Left ventricle myocardium superior (tissue), 1 donor: ENCODE measurements around the gene WWTR1. TPM values are rescaled to one million over a fixed set of nuclear protein-coding genes. Genes with fewer than 3 reads are reported as not detected.

Experiments
- ATAC-seq: fragments of 200-7000 bp; cut with Tn5 transposase; one replicate; pipeline ENCODE4 v1.9.1; 2020; ENCODE audit warnings: mild to moderate bottlenecking, moderate library complexity
- DNase-seq: peaks from one replicate; pipeline ENCODE4 v3.0.0-alpha.2; 2020
- intact Hi-C: fragments of 100-400 bp; cut with micrococcal nuclease; formaldehyde crosslinking; loops from one replicate; pipeline ENCODE4 v1.11.0; 2022
- total RNA-seq: library from RNA; stranded (reverse); fragmentation: NEBNext Ultra II Directional; extraction: Animal tissue kit (Norgen Biotek cat#: 25700); gene quantifications from one replicate; pipeline ENCODE4 v1.2.1, GENCODE V29; 2021
- donor health status: DM: no; HTN: yes; CAD: no; lungs with severe emphysema.

The WWTR1 gene
- total RNA-seq, 1 donor from 2014 or later, result 40.0 TPM

DNA sequence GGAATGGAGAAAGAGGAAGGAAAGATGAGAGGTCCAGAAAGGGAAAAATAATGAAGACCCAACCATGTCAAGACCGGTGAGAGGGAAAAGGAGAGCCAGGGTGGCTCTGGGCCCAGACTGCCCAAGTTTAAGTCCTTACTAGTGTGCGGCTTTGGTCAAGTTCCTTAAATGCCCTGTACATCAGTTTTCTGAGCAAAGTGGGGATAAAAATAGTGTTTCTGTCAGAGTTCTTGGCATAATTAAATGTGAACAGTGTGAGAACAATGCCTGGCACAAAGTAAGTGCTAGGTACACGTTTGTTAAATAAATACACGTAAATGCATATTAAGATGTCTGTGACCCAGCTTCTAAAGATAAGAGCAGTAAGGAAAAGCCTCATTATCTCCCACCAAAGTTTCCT lies 23.8 kb downstream of the WWTR1 start:
- DNase-seq (no peak), ATAC-seq (peak; percentile 34)
- intact Hi-C loops, result no loop called here

DNA sequence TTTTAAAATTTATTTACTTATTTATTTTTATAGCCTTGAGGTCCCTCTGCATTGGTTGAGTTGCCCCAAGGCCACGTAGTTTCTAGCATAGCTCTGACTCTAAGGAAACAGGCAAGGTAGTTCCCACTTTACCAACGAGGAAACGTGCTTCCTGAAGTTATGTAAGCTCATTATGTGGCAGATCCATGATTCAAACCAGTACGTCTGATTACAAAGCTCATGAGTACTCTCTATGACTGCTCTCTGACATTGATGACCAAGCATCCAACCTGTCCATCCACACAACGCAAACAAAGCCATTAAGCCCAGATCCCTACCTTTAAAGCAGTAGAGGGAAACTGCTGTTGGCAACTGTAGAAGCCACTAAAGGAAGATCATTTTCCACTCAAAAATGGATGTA lies 25.6 kb downstream of the WWTR1 start:
- no peak for DNase-seq
- no peak for ATAC-seq
- intact Hi-C loops, result no loop called here

DNA sequence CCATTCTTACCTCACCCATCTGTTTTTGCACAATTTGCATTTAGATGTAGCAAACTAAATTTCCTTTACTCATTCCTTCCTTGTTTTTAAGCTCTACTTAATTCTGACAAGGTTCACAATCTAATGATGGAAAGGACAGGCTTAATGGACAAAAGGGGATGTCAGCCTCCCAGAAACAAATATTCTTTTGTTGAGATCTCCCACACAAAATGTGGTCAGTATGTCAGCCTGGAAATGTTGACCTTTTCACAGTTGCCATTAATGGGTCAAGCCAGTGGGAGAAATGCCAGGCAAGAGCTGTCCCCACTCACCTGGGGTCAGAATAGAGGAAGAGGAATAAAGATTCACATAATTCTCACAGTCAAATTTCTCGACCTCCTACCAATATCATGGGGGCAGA lies 27.0 kb downstream of the WWTR1 start:
- intact Hi-C loops, result no loop called here
- DNase-seq (no peak), ATAC-seq (no peak)

DNA sequence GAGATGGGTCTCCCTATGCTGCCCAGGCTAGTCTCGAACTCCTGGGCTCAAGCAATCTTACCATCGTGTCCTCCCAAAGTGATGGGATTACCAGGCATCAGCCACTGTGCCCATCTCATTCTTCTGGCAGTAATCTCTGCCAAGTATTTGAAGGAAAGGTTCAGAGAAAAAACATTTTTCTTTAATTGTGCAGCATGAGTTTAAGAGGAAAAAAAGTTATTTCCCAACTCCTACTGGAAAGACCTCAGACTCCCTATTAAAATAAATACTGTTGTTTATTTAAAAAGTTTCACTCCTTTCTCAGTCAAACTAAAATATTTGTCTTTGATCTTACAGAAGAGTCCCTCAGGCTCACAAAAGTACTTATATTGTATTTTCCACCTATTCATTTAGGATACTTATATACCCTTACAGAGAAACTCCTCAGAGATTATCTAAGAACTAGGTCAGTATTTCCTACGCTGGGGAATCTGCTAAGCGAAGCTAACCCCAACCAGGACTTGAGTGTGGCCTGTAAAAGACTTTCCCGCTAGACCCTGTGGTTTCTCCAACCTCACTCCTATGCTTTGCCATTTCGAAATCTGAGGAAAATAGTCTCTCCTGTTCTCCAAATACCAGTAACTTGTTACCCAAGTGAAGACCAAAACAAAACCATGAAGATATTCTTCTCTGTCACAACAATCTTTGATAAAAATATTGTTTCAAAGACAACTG lies 28.7 kb downstream of the WWTR1 start:
- intact Hi-C loops, result no loop called here
- ATAC-seq (peak; percentile 18), DNase-seq (no peak)

DNA sequence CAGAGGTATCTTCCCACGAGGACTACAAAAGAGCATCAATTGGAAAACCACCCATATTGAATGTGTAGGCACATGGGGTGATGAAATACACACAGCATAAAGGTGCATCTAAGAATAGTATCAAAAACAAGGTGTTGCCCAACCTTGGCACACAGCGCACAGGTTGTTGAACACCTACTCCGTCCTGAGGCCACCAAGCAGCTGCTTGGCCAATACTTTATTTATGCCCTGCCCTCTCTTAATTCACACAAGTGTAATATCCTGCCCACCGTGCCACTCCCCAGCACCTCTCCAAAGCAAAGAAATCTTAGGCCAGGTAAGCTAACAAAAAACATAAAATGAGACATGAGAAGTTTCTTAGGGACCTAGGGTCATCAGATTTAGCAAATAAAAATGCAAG lies 31.2 kb downstream of the WWTR1 start:
- intact Hi-C loops, result no loop called here
- no peak for DNase-seq
- no peak for ATAC-seq

DNA sequence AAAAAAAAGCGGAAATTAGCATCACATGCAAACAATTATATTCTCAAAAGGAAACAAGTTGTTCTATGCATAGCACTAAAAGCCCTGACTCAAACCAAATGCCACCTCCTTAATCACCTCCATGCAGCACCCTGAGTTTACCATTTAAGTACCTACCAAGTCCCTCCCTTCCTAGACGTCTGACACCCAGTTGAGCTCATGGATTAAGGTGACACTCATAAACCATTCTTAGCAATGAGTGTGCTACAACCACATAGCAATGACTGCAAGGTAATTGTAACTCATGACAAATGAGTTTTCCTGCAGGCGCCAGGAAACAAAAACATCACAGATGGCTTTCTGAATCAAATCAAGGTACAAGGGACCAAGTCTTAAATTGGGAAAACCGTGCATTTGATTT lies 32.0 kb downstream of the WWTR1 start:
- intact Hi-C loops, result no loop called here
- ATAC-seq, result no peak
- no peak for DNase-seq

DNA sequence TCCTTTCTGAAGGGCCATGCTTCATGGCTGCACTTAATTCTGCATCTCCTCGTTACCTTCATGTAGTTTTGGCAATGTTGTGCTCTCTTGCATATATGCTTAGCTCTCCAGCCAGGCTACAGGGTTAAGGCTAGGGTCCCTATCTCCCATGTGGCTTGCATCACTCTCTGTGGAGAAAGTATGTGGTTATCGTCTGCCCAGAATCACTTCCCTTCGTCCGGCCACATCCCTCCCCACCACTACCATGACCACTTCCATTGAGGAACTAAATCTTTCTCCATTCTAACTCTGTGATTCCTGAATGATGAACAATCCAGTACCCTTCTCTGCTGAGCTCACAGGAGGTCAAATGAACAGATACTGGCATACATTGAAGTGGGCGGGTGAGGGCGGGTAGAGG lies 34.0 kb downstream of the WWTR1 start:
- no peak for DNase-seq
- intact Hi-C loops, result no loop called here
- no peak for ATAC-seq

DNA sequence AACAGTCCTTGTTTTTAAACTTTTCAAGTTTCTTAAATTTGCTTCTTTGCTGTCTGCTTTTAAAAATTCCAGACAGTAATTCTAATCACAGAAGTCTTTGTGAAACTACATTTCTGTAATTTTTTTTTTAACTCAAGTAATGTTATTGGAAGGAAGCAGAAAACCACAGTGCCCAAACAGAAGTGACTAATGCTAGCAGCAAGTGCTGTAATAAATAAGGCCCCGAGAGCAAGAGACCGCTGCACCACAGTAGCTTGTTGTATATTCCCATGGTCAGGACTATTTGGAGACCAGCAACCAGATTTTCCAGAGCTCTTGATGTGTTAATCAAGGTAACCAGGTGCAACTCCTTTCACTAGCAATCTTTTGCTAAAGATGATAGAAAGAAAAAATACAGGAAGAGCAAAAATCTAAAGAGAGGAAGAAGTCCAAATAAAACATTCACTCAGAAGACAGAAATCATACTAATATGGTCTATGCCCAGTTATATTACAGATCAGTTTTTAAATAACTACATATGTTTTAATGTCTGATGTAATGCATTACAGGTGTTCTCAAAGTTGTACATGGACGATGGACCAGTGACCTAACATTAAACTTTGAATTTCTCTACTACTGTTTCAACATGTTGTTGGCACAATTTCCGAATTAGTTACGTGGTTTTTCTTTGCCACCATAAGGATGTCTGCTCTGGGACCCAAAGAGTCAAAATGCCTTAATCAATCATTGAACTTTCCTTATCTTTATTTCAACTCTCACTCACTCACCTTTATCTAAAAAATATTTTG lies 36.4 kb downstream of the WWTR1 start:
- ATAC-seq (no peak), DNase-seq (no peak)
- intact Hi-C loops, result no loop called here

DNA sequence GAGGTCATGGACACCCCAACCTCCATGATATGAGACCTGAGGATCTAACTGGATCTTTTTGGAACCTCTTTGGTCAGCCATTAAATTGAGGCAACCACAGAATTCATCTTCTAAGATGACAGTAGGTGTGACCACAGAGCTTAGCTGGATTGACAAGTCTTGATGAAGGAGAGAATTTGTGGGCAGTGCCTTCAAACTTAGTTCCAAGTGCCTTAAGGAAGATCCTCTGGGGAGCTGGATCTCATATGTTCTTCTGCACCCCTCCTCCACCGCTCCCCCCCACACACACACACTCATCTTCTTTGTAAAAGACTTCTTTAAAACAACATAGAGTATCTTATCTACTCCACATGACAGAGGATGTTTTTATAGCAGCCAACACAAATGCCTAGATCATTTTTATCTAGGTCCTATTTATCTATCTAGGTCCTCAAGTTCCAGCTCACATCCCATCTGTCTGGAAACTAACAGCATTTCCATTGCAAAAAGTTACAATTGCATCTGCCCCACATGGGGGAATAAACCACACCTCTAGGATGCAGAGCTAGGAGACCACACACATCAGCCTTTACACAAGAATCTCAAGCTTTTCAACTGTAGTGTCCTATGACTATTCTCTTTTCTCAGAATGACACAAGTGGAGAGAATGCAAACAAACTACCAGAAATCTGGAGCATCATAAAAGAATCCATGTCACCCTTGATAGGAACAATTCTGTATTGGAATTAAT lies 37.4 kb downstream of the WWTR1 start:
- ATAC-seq (no peak), DNase-seq (no peak)

DNA sequence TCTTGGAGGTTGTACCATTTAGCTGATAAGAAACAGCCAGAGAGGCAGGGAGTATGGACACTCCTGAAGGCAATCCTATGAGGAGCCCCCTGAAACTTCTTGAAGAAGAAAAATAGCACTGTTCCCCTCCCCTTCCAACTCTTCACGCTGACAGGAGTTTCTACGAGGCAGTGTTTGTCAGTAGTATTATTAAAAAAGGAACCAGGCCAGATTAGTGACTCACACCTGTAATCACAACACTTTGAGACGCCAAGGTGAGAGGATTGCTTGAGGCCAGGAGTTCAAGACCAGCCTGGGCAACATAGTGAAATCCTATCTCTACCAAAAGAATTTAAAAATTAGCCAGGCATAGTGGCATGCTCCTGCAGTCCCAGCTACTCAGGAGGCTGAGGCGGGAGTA lies 38.7 kb downstream of the WWTR1 start:
- ATAC-seq, result no peak
- intact Hi-C loops, result no loop called here
- DNase-seq, result no peak

More for the DNA sequence above, 37.4 kb downstream of the WWTR1 start:
- intact Hi-C loops, result no loop called here

DNA sequence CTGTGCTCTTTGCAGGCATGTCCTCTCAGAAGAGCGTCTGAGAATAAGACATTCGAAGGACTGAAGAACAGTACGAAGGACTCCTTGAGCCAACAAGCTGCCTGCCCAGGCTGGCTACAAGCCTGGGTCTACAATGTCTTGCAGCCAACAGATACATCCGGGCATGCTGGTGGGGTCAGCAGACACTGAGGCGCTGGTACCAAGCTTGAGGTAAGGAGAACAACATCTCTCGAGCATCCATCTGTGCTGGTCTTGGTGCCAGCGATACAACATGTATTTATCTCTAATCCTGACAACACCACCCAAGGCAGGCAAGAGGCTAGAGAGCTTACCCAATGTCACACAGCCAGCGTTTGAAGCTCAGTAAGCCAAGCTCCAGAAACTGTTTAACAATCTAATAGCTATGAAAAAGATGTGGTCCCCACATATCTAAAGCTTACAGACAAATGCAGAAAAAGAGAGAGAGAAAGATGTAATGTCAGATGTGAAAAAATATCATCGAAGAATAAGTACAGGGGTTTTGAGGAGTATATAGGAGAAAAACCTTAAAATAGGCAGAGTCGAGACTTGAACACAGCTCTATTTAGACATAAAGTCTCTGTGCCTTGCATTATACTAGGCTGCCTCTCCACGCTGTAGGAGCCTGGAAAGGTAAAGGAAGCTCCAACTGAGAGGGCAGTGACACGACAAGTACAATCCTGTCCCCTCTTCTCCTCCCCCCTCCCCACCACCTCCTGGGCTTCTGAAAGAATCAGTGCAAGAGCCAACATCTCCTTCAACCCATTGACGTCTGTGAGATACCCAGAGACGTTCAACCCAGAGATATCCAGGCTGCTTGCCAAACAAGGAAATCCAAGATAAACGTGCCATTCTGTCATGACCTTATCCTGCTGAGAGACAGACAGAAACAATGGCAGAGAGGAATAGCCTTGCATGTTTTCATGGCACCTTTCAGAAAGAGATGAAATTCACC lies 39.4 kb downstream of the WWTR1 start:
- DNase-seq, result peak; percentile 56
- ATAC-seq, result peak; percentile 90
- intact Hi-C loops, result no loop called here

DNA sequence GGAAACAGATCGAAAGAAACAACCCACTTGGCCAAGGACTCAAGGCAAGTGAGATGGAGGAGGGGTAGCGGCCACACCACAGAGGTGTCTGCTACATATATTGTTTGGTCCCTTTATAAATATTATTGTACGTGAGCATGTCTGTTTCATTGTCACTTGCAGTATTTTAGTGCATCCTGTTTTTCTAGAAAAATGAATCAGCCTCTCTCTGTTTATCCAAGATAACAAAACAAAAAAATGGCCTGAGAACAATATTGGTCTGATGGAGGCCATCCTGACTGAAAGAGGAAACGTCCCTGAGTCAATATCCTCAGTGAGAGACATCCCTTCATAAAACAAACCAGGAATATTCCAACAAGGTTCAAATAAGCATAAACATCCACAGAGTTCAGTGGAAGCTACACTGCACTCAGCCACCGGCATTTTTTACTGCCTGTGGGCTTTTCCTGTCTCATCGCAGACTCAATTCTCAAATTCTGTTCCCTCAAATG lies 42.0 kb downstream of the WWTR1 start:
- no peak for ATAC-seq
- intact Hi-C loops, result no loop called here
- no peak for DNase-seq

DNA sequence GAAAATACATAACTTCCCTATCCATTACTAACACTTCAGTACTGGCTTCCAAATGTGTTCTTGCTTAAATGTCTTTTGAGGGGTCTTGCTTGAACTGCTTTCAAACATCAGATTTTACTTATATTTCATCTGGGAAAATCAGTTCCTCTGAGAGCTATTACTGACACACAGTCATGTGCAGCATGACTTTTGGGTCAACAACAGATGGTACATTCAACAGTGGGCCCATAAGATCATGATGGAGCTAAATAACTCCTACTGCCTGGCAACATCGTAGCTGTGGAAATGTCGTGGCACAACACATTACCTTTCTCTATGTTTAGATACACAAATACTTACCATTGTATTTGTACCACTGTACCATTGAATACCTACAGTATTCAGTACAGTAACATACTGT lies 43.8 kb downstream of the WWTR1 start:
- DNase-seq, result no peak
- intact Hi-C loops, result no loop called here
- no peak for ATAC-seq

DNA sequence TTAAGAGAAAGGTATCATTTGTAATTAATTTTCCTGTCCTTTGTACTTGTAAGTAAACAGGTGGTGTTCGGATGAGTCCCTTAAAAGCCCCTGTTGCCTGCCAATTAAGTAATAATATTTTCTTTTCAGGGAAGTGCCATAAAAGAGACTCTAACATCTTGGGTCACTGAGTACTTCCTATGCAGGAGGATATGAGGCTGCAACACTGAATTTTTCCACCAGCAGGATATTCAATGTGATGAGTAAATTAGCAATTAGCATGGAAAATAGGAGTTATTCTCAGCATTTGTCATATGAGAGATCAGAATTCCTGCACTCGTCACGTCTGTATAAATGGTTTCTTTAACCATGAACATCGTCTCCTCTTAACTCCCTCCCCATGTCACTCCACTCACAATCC lies 45.4 kb downstream of the WWTR1 start:
- DNase-seq (no peak), ATAC-seq (no peak)
- intact Hi-C loops, result no loop called here

DNA sequence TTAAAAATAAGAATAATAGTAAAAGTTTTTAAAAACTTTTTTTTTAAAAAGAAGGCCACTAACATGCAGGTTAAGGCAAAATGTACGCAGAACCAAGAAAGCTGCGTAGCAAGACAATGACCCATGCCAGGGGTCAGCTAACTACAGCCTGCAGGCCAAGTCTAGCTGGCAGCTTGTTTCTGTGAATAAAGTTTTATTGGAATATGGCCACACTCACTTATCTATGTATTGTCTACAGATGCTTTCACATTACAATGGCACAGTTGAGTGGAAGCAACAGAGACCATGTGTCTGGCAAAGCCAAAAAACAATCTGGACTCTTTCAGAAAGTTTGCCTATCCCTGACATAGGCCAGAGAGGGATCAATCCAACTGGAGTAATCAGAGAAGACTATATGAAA lies 46.7 kb downstream of the WWTR1 start:
- intact Hi-C loops, result no loop called here
- ATAC-seq (no peak), DNase-seq (no peak)

DNA sequence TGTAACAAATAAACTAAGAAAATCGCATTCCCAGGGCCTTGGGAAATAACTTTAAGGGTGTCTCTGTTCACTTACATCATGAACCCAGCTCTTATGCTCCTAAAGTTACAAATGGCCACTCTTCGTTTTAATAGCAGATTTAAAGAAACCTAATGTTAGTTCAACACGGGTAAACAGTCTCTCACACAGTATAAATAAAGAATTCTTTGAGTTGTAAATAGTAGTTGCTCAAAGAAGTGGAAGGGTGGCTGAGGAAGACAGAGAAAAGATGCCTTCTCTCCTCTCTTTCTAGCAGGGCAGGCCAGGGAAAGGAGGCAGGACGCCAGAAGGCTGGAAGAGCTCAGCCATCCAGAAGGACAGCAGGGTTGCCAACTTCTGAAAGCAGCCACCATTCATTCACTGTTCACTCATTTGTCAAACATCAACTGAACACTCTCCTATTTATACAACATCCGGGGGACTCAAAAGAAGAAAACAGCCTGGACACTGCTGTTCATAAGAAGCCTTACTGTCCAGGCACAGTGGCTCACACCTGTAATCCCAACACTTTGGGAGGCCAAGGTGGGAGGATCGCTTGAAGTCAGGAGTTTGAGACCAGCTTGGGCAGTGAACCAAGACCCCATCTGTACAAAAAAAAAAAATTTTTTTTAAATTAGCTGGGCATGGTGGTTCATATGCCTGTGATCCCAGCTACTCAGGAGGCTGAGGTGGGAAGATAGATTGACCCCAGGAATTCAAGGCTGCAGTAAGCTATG lies 47.3 kb downstream of the WWTR1 start:
- peak; percentile 68 for DNase-seq
- intact Hi-C loops, result no loop called here
- ATAC-seq, result peak; percentile 89

DNA sequence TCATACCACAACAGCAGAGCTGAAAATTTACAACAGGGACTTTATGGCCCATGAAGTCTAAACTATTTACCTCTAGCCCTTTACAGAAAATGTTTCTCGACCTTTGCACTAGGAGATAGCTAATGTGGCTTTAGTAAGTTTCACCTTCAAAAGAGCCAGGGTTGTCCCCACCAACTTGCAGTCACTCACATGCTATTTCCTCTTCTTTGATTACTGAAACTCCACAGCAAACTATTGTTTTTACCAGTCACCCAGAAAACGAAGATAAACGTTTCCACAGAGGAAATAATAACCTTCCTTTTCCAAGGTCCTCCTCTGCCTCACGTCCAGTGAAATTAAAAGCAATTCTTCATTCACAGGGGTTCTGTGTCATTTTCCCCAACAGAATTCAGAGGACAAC lies 48.2 kb downstream of the WWTR1 start:
- intact Hi-C loops, result no loop called here
- no peak for DNase-seq
- no peak for ATAC-seq

DNA sequence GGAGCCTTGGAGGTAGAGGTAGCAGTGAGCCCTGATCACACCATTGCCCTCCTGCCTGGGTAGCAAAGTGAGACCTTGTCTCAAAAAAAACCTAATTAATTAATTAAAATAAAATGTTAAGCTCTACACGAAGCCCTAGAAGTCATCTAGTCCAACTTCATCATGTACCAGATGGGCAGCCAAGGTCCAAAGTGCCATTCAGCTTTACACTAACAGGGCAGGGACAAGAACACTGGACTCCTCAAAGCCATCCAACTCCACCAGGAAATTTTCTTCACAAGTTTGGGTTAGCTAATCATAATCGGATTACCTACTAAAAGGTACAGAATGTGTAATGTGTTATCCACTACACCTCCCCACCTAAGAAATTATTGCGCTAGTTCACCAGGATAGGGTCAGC lies 48.8 kb downstream of the WWTR1 start:
- DNase-seq (no peak), ATAC-seq (no peak)
- intact Hi-C loops, result no loop called here
